Spinal cord (tissue), 10 donors: ENCODE measurements around the gene PIK3CB. TPM values are rescaled to one million over a fixed set of nuclear protein-coding genes. Genes with fewer than 3 reads are reported as not detected.
"Not testable (repeated sequence)": the region's sequence is repeated elsewhere in the genome, so short reads cannot be mapped to it uniquely, and the experiment has no call there.

Experiments
- DNase-seq, 6 donors: peaks; one replicate each; pipeline versions ENCODE4 v3.0.0 to v3.0.0-alpha.2; 2013 to 2015; ENCODE audit warnings: low spot score in 6 of 6, low read depth in 4 of 6
- H3K27ac ChIP-seq: one replicate; pipeline ENCODE4 v1.5.1; 2013; ENCODE audit warnings: low read depth, low read length, control low read depth
- H3K27me3 ChIP-seq: one replicate; pipeline ENCODE4 v1.6.1; 2013; ENCODE audit warnings: low read length; ENCODE audit not compliant: control insufficient read depth, insufficient read depth
- H3K36me3 ChIP-seq: one replicate; pipeline ENCODE4 v1.6.1; 2013; ENCODE audit warnings: low read length; ENCODE audit not compliant: control insufficient read depth, insufficient read depth
- H3K4me1 ChIP-seq: one replicate; pipeline ENCODE4 v1.6.1; 2013; ENCODE audit warnings: low read length; ENCODE audit not compliant: control insufficient read depth, insufficient read depth
- H3K4me3 ChIP-seq: one replicate; pipeline ENCODE4 v1.5.1; 2013; ENCODE audit warnings: low read depth, low read length, control low read depth
- H3K9me3 ChIP-seq: one replicate; pipeline ENCODE4 v1.6.1; 2013; ENCODE audit warnings: low read length; ENCODE audit not compliant: control insufficient read depth, insufficient read depth
- WGBS: methylation state at CpG from one replicate; pipeline ENCODE4 v1.1.5; 2013; ENCODE audit warnings: missing lambda C conversion rate; ENCODE audit not compliant: insufficient coverage; 5-methylcytosine and 5-hydroxymethylcytosine counted together
- polyA plus RNA-seq, 2 donors: library from polyadenylated mRNA; unstranded; fragments of 120-200 nt; gene quantifications; one replicate each; pipeline ENCODE4 v1.2.1, GENCODE V29; 2013; ENCODE audit not compliant: insufficient read length in 2 of 2
- total RNA-seq, 2 donors: library from RNA; depleted of rRNA in 1 of 2; stranded (reverse); fragments of 120-200 nt in 1 of 2; fragments of >200 nt in 1 of 2; gene quantifications; one replicate each; pipeline versions ENCODE4 v1.2.3 to v1.2.4, GENCODE V29; 2013 to 2014
- donor health status: healthy.

PIK3CB gene
- total and polyA plus RNA-seq, 4 donors = 23.5 to 76.6 (median 47.8) TPM

- H3K27ac ChIP-seq = no peak overlapping the region
- no peaks in the 10 kb centered on the region for H3K36me3 ChIP-seq
- no CpG with 5 or more reads among the region's 6 CpGs for WGBS
- DNase-seq = no peak
- H3K4me3 ChIP-seq = no peak overlapping the region
- no peaks in the 10 kb centered on the region for H3K9me3 ChIP-seq
- H3K4me1 ChIP-seq = no peaks in the 10 kb centered on the region
- no peaks in the 10 kb centered on the region for H3K27me3 ChIP-seq
Observed at GRCh38 chr3:138809500-138810256, 25.1 kb downstream of the PIK3CB start.

- H3K9me3 ChIP-seq = no peaks in the 10 kb centered on the region
- no peaks in the 10 kb centered on the region for H3K4me1 ChIP-seq
- H3K36me3 ChIP-seq = no peaks in the 10 kb centered on the region
- DNase-seq = no peak
- no CpG with 5 or more reads among the region's 3 CpGs for WGBS
- no peaks in the 10 kb centered on the region for H3K27me3 ChIP-seq
- no peak overlapping the region for H3K27ac ChIP-seq
- H3K4me3 ChIP-seq = no peak overlapping the region
Observed at GRCh38 chr3:138806376-138807080, 28.2 kb downstream of the PIK3CB start.

GRCh38 chr3:138803006-138803653 lies 31.6 kb downstream of the PIK3CB start:
- H3K27ac ChIP-seq = no peak overlapping the region
- no peaks in the 10 kb centered on the region for H3K27me3 ChIP-seq
- no peaks in the 10 kb centered on the region for H3K36me3 ChIP-seq
- no CpG with 5 or more reads among the region's 2 CpGs for WGBS
- H3K4me1 ChIP-seq = no peaks in the 10 kb centered on the region
- no peak for DNase-seq
- H3K9me3 ChIP-seq = no peaks in the 10 kb centered on the region
- H3K4me3 ChIP-seq = no peak overlapping the region

- H3K27me3 ChIP-seq, DNase-seq, H3K4me1 ChIP-seq, H3K4me3 ChIP-seq, H3K27ac ChIP-seq, H3K36me3 ChIP-seq, H3K9me3 ChIP-seq: not testable (repeated sequence)
- 96% methylated on average over 5 of the region's 6 CpGs for WGBS
Observed at GRCh38 chr3:138802223-138802622, 32.5 kb downstream of the PIK3CB start.

- H3K9me3 ChIP-seq = no peaks in the 10 kb centered on the region
- WGBS = no CpG with 5 or more reads among the region's 3 CpGs
- H3K4me3 ChIP-seq = no peak overlapping the region
- H3K36me3 ChIP-seq = no peaks in the 10 kb centered on the region
- no peaks in the 10 kb centered on the region for H3K4me1 ChIP-seq
- H3K27me3 ChIP-seq = no peaks in the 10 kb centered on the region
- DNase-seq = no peak
- H3K27ac ChIP-seq = no peak overlapping the region
Observed at GRCh38 chr3:138801792-138802191, 32.9 kb downstream of the PIK3CB start.

GRCh38 chr3:138800248-138800647 lies 34.5 kb downstream of the PIK3CB start:
- Histone ChIP-seq H3K36me3 (no peaks in the 10 kb centered on the region), H3K4me3 (no peak overlapping the region), H3K4me1 (no peaks in the 10 kb centered on the region), H3K9me3 (no peaks in the 10 kb centered on the region), H3K27ac (no peak overlapping the region), H3K27me3 (no peaks in the 10 kb centered on the region)
- WGBS = no CpG with 5 or more reads among the region's 2 CpGs
- no peak for DNase-seq

DNA sequence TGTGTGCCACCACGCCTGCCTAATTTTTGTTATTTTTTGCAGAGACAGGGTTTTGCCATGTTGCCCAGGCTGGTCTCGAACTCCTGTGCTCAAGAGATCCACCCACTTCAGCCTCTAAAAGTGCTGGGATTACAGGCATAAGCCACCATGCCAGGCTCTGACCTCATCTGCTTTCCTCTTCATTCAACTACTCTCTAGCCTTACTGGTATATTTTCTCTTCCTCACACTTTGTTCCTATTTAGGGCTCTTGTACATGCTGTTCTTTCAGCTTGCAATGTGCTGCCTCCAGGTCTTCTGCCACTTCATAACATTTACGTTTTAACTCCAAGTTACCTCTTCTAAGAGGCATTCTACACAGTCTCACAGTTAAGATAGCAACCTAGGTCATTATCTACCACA lies 34.9 kb downstream of the PIK3CB start:
- no peaks in the 10 kb centered on the region for H3K4me1 ChIP-seq
- WGBS = 88% methylated on average over 2 of the region's 3 CpGs

GRCh38 chr3:138797508-138798038 lies 37.2 kb downstream of the PIK3CB start:
- Histone ChIP-seq H3K27ac (no peak overlapping the region), H3K36me3 (peaks cover 8% of the 10 kb centered on the region), H3K9me3 (no peaks in the 10 kb centered on the region), H3K4me3 (no peak overlapping the region), H3K27me3 (no peaks in the 10 kb centered on the region), H3K4me1 (no peaks in the 10 kb centered on the region)
- no peak for DNase-seq
- no CpG with 5 or more reads among the region's 1 CpG for WGBS

More for the DNA sequence above, 34.9 kb downstream of the PIK3CB start:
- Histone ChIP-seq H3K27ac (no peak overlapping the region), H3K27me3 (no peaks in the 10 kb centered on the region), H3K36me3 (no peaks in the 10 kb centered on the region), H3K4me3 (no peak overlapping the region), H3K9me3 (no peaks in the 10 kb centered on the region)
- no peak for DNase-seq

DNA sequence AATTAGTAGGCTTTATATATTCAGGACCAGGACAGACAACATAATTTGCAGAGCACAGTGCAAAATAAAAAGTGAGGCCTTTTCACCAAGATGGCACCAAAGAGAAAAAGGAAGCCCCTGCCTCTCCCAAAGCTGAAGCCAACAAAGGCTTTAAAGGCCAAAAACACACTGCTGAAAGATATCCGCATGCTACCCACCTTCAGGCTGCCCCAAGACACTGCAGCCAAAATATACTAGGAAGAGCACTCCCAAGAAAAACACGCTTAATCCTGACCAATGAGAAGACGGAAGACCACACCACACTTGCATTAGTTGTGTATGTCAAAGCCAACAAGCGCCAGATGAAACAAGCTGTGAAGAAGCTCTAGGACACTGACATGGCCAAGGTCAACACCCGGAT lies 38.0 kb downstream of the PIK3CB start:
- Histone ChIP-seq H3K9me3 (no peaks in the 10 kb centered on the region), H3K36me3 (peaks cover 12% of the 10 kb centered on the region), H3K4me1 (no peaks in the 10 kb centered on the region), H3K27me3 (no peaks in the 10 kb centered on the region), H3K4me3 (no peak overlapping the region), H3K27ac (no peak overlapping the region)
- DNase-seq = no peak
- WGBS = 93% methylated on average over 4 of the region's 5 CpGs
